NB4 (cell line): Measurements from ENCODE around the gene GFER.

Source experiments
- DNase-seq: peaks from one replicate; pipeline ENCODE4 v3.0.0; 2010; ENCODE audit warnings: low read depth
- H3K4me3 ChIP-seq: one replicate; pipeline ENCODE4 v1.5.1; 2011; ENCODE audit warnings: mild to moderate bottlenecking, low read depth, low read length, moderate library complexity
- CTCF ChIP-seq: IDR thresholded peaks from one replicate; pipeline ENCODE4 v1.5.1; 2012; ENCODE audit warnings: low read depth, low read length
- MAX ChIP-seq: IDR thresholded peaks from 2 replicates; pipeline ENCODE4 v1.6.1; 2011; ENCODE audit warnings: low read depth, low read length
- MYC ChIP-seq: IDR thresholded peaks from 2 replicates; pipeline ENCODE4 v1.6.1; 2011; ENCODE audit warnings: low read depth, low read length
- POLR2A ChIP-seq: IDR thresholded peaks from 2 replicates; pipeline ENCODE4 v1.6.1; 2011; ENCODE audit warnings: mild to moderate bottlenecking; ENCODE audit not compliant: insufficient read length; ENCODE audit errors: extremely low read depth

Gene GFER

GRCh38 chr16:2013527-2013926 is 29.5 kb downstream of the GFER start:
- no peak overlapping the region for H3K4me3 ChIP-seq
- TF ChIP-seq CTCF, result no peak
- no peak for TF ChIP-seq MAX
- TF ChIP-seq POLR2A, result no peak
- TF ChIP-seq MYC, result no peak
- DNase-seq, result no peak

GRCh38 chr16:2015117-2015946 is 31.3 kb downstream of the GFER start:
- DNase-seq, result peak; percentile 78
- TF ChIP-seq CTCF (no peak), POLR2A (no peak), MYC (no peak)
- H3K4me3 ChIP-seq, result no peak overlapping the region

GRCh38 chr16:2015947-2016208 is 31.9 kb downstream of the GFER start:
- no peak overlapping the region for H3K4me3 ChIP-seq
- no peak for TF ChIP-seq MYC
- no peak for TF ChIP-seq MAX
- TF ChIP-seq CTCF, result no peak
- no peak for TF ChIP-seq POLR2A
- DNase-seq, result no peak

GRCh38 chr16:2016407-2016922 is 32.5 kb downstream of the GFER start:
- peak; percentile 56 for DNase-seq
- H3K4me3 ChIP-seq, result no peak overlapping the region
- TF ChIP-seq CTCF (peak; percentile 70), POLR2A (no peak)

- no peak for DNase-seq
- H3K4me3 ChIP-seq, result no peak within 1 kb of the TSS
- no peak for TF ChIP-seq POLR2A
- TF ChIP-seq MAX, result no peak
- no peak for TF ChIP-seq MYC
- no peak for TF ChIP-seq CTCF
Observed at GRCh38 chr16:2019518-2019920, 35.5 kb downstream of the GFER start, which contains the start of gene NPW. TSS of gene NPW (plus strand) at chr16:2019785.
